HEK293 (cell line): ENCODE results near the gene POU4F1.

Experiments used
- CTCF ChIA-PET: fragments of 350-600 bp; formaldehyde crosslinking; extraction: SDS; loops from one replicate; lab custom pipeline; 2021; ENCODE audit warnings: antibody characterized with exemption; lab: Yijun Ruan, JAX
- POLR2A ChIA-PET: fragments of 300-600 bp; formaldehyde crosslinking; extraction: SDS; loops from one replicate; lab custom pipeline; 2020; ENCODE audit warnings: antibody characterized with exemption, inconsistent platforms; lab: Yijun Ruan, JAX
- H3K27ac ChIP-seq: fragments of 200-500 bp; sonication (Bioruptor generic); 2 replicates; pipeline ENCODE4 v1.5.1; 2014; ENCODE audit warnings: low read depth, low read length, control low read depth, inconsistent platforms; ENCODE audit errors: extremely low read depth
- H3K36me3 ChIP-seq, 2 experiments: fragments of 200-500 bp in 1 of 2; sonication (Bioruptor generic) in 1 of 2; 1 replicate in 1 of 2; 2 replicates in 1 of 2; pipeline ENCODE4 v1.5.1; 2014 to 2017; ENCODE audit warnings: inconsistent platforms in 2 of 2, low read length in 2 of 2; ENCODE audit not compliant: control insufficient read depth in 2 of 2, insufficient read depth in 1 of 2
- H3K4me1 ChIP-seq: fragments of 200-500 bp; sonication (Bioruptor generic); 2 replicates; pipeline ENCODE4 v1.5.1; 2014; ENCODE audit warnings: mild to moderate bottlenecking, low read length, inconsistent platforms; ENCODE audit not compliant: control insufficient read depth, insufficient read depth
- H3K4me3 ChIP-seq: 2 replicates; pipeline ENCODE4 v1.5.1; 2011; ENCODE audit warnings: low read depth, mild to moderate bottlenecking, control low read depth, low read length, moderate library complexity
- H3K9me3 ChIP-seq: fragments of 200-500 bp; sonication (Bioruptor generic); 2 replicates; pipeline ENCODE4 v1.5.1; 2014; ENCODE audit warnings: low read depth, low read length, inconsistent platforms; ENCODE audit not compliant: control insufficient read depth, insufficient read depth
- BCL11A ChIP-seq: fragments of 450-650 bp; formaldehyde crosslinking; IDR thresholded peaks from 2 replicates; pipeline ENCODE4 v1.5.1; 2016; ENCODE audit warnings: low read depth, missing biosample characterization, missing genetic modification characterization
- CTCF ChIP-seq: fragments of 450-650 bp; formaldehyde crosslinking; IDR thresholded peaks from 2 replicates; pipeline ENCODE4 v1.5.1; 2016; ENCODE audit warnings: missing biosample characterization, missing genetic modification characterization
- GLIS1 ChIP-seq: fragments of 450-650 bp; formaldehyde crosslinking; IDR thresholded peaks from 2 replicates; pipeline ENCODE4 v1.5.1; 2016; ENCODE audit warnings: missing biosample characterization, missing genetic modification characterization
- HOXD13 ChIP-seq: sonication (generic); formaldehyde crosslinking; IDR thresholded peaks from 2 replicates; pipeline ENCODE4 v1.8.0; 2022; ENCODE audit warnings: missing genetic modification reagents, borderline replicate concordance
- MYNN ChIP-seq: fragments of 450-650 bp; formaldehyde crosslinking; IDR thresholded peaks from 2 replicates; pipeline ENCODE4 v1.5.1; 2016; ENCODE audit warnings: missing biosample characterization, missing genetic modification characterization, borderline replicate concordance
- SP3 ChIP-seq: fragments of 450-650 bp; formaldehyde crosslinking; IDR thresholded peaks from 2 replicates; pipeline ENCODE4 v1.5.1; 2016; ENCODE audit warnings: missing biosample characterization, missing genetic modification characterization
- TRIM28 ChIP-seq: IDR thresholded peaks from 2 replicates; pipeline ENCODE4 v1.6.1; 2011; ENCODE audit warnings: low read length, control low read depth, borderline replicate concordance
- ZBTB11 ChIP-seq: fragments of 450-650 bp; formaldehyde crosslinking; conservative IDR thresholded peaks from 2 replicates; pipeline ENCODE4 v1.5.1; 2016; ENCODE audit warnings: low read depth, missing biosample characterization, missing genetic modification characterization
- ZFHX2 ChIP-seq: fragments of 450-650 bp; formaldehyde crosslinking; conservative IDR thresholded peaks from 2 replicates; pipeline ENCODE4 v1.5.1; 2016; ENCODE audit warnings: missing biosample characterization, missing genetic modification characterization
- ZFP3 ChIP-seq: fragments of 450-650 bp; formaldehyde crosslinking; IDR thresholded peaks from 2 replicates; pipeline ENCODE4 v1.5.1; 2016; ENCODE audit warnings: low read depth, missing biosample characterization, missing genetic modification characterization
- ZNF10 ChIP-seq: fragments of 450-650 bp; formaldehyde crosslinking; IDR thresholded peaks from 2 replicates; pipeline ENCODE4 v1.5.1; 2017; ENCODE audit warnings: missing biosample characterization, missing genetic modification characterization
- ZNF112 ChIP-seq: fragments of 450-650 bp; formaldehyde crosslinking; IDR thresholded peaks from 2 replicates; pipeline ENCODE4 v1.5.0; 2017; ENCODE audit warnings: missing biosample characterization, missing genetic modification characterization
- ZNF169 ChIP-seq: fragments of 450-650 bp; formaldehyde crosslinking; IDR thresholded peaks from 2 replicates; pipeline ENCODE4 v1.5.1; 2016; ENCODE audit warnings: missing biosample characterization, missing genetic modification characterization
- ZNF214 ChIP-seq: fragments of 450-650 bp; formaldehyde crosslinking; IDR thresholded peaks from 2 replicates; pipeline ENCODE4 v1.5.1; 2017; ENCODE audit warnings: missing biosample characterization, mild to moderate bottlenecking, missing genetic modification characterization, borderline replicate concordance
- ZNF26 ChIP-seq: fragments of 450-650 bp; formaldehyde crosslinking; IDR thresholded peaks from 2 replicates; pipeline ENCODE4 v1.5.1; 2016; ENCODE audit warnings: missing biosample characterization, missing genetic modification characterization
- ZNF274 ChIP-seq, 2 experiments: fragments of 200-500 bp in 1 of 2; fragments of 450-650 bp in 1 of 2; sonication (Bioruptor generic) in 1 of 2; formaldehyde crosslinking in 1 of 2; IDR thresholded peaks; 2 replicates each; pipeline versions ENCODE4 v1.5.1 to v1.6.1; 2014 to 2016; ENCODE audit warnings: borderline replicate concordance in 1 of 2, inconsistent platforms in 1 of 2, low read length in 1 of 2, missing biosample characterization in 1 of 2, missing genetic modification characterization in 1 of 2
- ZNF311 ChIP-seq: fragments of 450-650 bp; formaldehyde crosslinking; IDR thresholded peaks from 2 replicates; pipeline ENCODE4 v1.5.1; 2017; ENCODE audit warnings: missing biosample characterization, missing genetic modification characterization, borderline replicate concordance
- ZNF335 ChIP-seq: fragments of 450-650 bp; formaldehyde crosslinking; conservative IDR thresholded peaks from 2 replicates; pipeline ENCODE4 v1.5.1; 2016; ENCODE audit warnings: missing biosample characterization, missing genetic modification characterization
- ZNF37A ChIP-seq: fragments of 450-650 bp; IDR thresholded peaks from 2 replicates; pipeline ENCODE4 v1.5.1; 2018; ENCODE audit warnings: missing biosample characterization, missing genetic modification characterization
- ZNF473 ChIP-seq: fragments of 450-650 bp; formaldehyde crosslinking; IDR thresholded peaks from 2 replicates; pipeline ENCODE4 v1.5.1; 2017; ENCODE audit warnings: missing biosample characterization, missing genetic modification characterization
- ZNF530 ChIP-seq: fragments of 450-650 bp; formaldehyde crosslinking; IDR thresholded peaks from 2 replicates; pipeline ENCODE4 v1.5.1; 2016; ENCODE audit warnings: low read depth, missing biosample characterization, missing genetic modification characterization
- ZNF555 ChIP-seq: fragments of 450-650 bp; formaldehyde crosslinking; conservative IDR thresholded peaks from 2 replicates; pipeline ENCODE4 v1.5.1; 2017; ENCODE audit warnings: missing biosample characterization, mild to moderate bottlenecking, missing genetic modification characterization, inconsistent platforms
- ZNF558 ChIP-seq: fragments of 450-650 bp; formaldehyde crosslinking; IDR thresholded peaks from 2 replicates; pipeline ENCODE4 v1.5.1; 2016; ENCODE audit warnings: missing biosample characterization, missing genetic modification characterization
- ZNF560 ChIP-seq: fragments of 450-650 bp; formaldehyde crosslinking; IDR thresholded peaks from 2 replicates; pipeline ENCODE4 v1.5.1; 2017; ENCODE audit warnings: missing biosample characterization, missing genetic modification characterization, borderline replicate concordance
- ZNF747 ChIP-seq: fragments of 450-650 bp; formaldehyde crosslinking; IDR thresholded peaks from 2 replicates; pipeline ENCODE4 v1.5.1; 2016; ENCODE audit warnings: missing biosample characterization, missing genetic modification characterization
- ZNF776 ChIP-seq: fragments of 450-650 bp; formaldehyde crosslinking; IDR thresholded peaks from 2 replicates; pipeline ENCODE4 v1.5.0; 2017; ENCODE audit warnings: missing biosample characterization, missing genetic modification characterization, borderline replicate concordance
- ZSCAN16 ChIP-seq: fragments of 450-650 bp; formaldehyde crosslinking; IDR thresholded peaks from 2 replicates; pipeline ENCODE4 v1.5.1; 2016; ENCODE audit warnings: missing biosample characterization, missing genetic modification characterization

Gene POU4F1

GRCh38 chr13:78638216-78638615, 34.9 kb upstream of the POU4F1 start:
- Histone ChIP-seq H3K27ac (no peak overlapping the region), H3K9me3 (no peaks in the 10 kb centered on the region), H3K4me1 (no peaks in the 10 kb centered on the region), H3K4me3 (no peak overlapping the region), H3K36me3 (peaks cover 0 to 83% of the 10 kb centered on the region in 2 experiments; a peak in 1 of 3 replicates)
- ChIA-PET POLR2A (no interaction called here), CTCF (interaction anchor here (1.0 kb wide), 1 partner anchor 54 kb away, joined by 3 read pairs; no protein-coding TSS in a partner anchor)
- TF ChIP-seq ZNF560 (tag by site-specific recombination) (no peak), TRIM28 (no peak), ZFHX2 (no peak), ZNF26 (no peak), ZNF274 (IDR thresholded peaks at IDR 0.05; ENCODE audit: low read length) (no peak), ZNF274 (tag by site-specific recombination; IDR thresholded peaks at IDR 0.05; ENCODE audit: borderline replicate concordance) (no peak), ZNF555 (tag by site-specific recombination) (no peak), ZFP3 (tag by site-specific recombination) (no peak), HOXD13 (no peak), ZNF473 (tag by site-specific recombination) (no peak), ZSCAN16 (tag by site-specific recombination) (no peak), BCL11A (tag by site-specific recombination) (no peak), ZNF335 (tag by site-specific recombination) (no peak)

GRCh38 chr13:78636495-78636894, 33.1 kb upstream of the POU4F1 start:
- H3K9me3 ChIP-seq: no peaks in the 10 kb centered on the region
- no peak overlapping the region for H3K4me3 ChIP-seq
- no peak overlapping the region for H3K27ac ChIP-seq
- no peak for TF ChIP-seq GLIS1 (tag by site-specific recombination)
- TF ChIP-seq ZNF10 (tag by site-specific recombination): no peak
- TF ChIP-seq ZNF473 (tag by site-specific recombination): no peak
- TF ChIP-seq ZNF37A (tag by site-specific recombination): no peak
- no peak for TF ChIP-seq ZNF776 (tag by site-specific recombination)
- no peak for TF ChIP-seq ZNF169
- no peak for TF ChIP-seq ZNF311
- TF ChIP-seq ZNF558: no peak
- no peak for TF ChIP-seq SP3
- TF ChIP-seq ZBTB11: no peak
- no peak for TF ChIP-seq ZNF747 (tag by site-specific recombination)
- TF ChIP-seq ZNF214 (tag by site-specific recombination): no peak
- TF ChIP-seq MYNN (tag by site-specific recombination): no peak
- no peak for TF ChIP-seq ZNF112 (tag by site-specific recombination)
- no peak for TF ChIP-seq CTCF (tag by site-specific recombination)
- TF ChIP-seq ZNF530 (tag by site-specific recombination): no peak
- no peaks in the 10 kb centered on the region for H3K4me1 ChIP-seq
- POLR2A ChIA-PET: no interaction called here
- peaks cover 0 to 90% of the 10 kb centered on the region in 2 experiments; a peak in 1 of 3 replicates for H3K36me3 ChIP-seq
- CTCF ChIA-PET: interaction anchor here (0.7 kb wide), 1 partner anchor 17 kb away, joined by 3 read pairs; no protein-coding TSS in a partner anchor
